Transverse colon (tissue), 4 donors: ENCODE measurements around the gene MADD.

Experiments used
- EP300 ChIP-seq: sonication (generic); formaldehyde crosslinking; IDR thresholded peaks from one replicate; pipeline ENCODE4 v1.6.1; 2017; ENCODE audit warnings: antibody characterized with exemption, low read depth
- POLR2AphosphoS5 ChIP-seq, 3 donors: sonication (generic); formaldehyde crosslinking; IDR thresholded peaks; one replicate each; pipeline ENCODE4 v1.6.1; 2016; ENCODE audit warnings: antibody characterized with exemption in 3 of 3
- TF ChIP-seq, protein P1 (sequence below), 5 experiments: fragments of 200-600 bp in 3 of 5; fragments of 450-650 bp in 2 of 5; sonication (generic) in 3 of 5; IDR thresholded peaks; 1 replicate in 2 of 5; 2 replicates in 3 of 5; pipeline ENCODE4 v1.5.1; 2016 to 2017; ENCODE audit warnings: antibody characterized with exemption in 5 of 5, inconsistent platforms in 3 of 5, mild to moderate bottlenecking in 2 of 5, moderate library complexity in 1 of 5

DNA sequence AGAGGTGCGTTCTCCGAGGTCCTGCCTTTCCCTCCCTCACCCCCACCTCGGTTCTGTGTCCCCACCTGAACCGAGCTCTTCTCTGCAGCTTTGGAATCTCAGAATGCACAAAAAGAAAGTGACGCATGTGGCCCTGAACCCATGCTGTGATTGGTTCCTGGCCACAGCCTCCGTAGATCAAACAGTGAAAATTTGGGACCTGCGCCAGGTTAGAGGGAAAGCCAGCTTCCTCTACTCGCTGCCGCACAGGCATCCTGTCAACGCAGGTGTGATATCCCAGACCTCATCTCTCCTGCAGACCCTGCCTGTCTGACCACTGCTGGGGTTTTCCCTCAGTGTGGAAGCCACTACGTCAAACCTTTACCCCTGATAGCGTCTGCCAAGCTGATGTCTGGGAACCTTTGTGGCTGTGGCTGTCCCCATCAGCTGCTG is 35.2 kb upstream of the MADD start:
- no peak for TF ChIP-seq POLR2AphosphoS5 (IDR thresholded peaks at IDR 0.05)
- TF ChIP-seq, protein P1, sequence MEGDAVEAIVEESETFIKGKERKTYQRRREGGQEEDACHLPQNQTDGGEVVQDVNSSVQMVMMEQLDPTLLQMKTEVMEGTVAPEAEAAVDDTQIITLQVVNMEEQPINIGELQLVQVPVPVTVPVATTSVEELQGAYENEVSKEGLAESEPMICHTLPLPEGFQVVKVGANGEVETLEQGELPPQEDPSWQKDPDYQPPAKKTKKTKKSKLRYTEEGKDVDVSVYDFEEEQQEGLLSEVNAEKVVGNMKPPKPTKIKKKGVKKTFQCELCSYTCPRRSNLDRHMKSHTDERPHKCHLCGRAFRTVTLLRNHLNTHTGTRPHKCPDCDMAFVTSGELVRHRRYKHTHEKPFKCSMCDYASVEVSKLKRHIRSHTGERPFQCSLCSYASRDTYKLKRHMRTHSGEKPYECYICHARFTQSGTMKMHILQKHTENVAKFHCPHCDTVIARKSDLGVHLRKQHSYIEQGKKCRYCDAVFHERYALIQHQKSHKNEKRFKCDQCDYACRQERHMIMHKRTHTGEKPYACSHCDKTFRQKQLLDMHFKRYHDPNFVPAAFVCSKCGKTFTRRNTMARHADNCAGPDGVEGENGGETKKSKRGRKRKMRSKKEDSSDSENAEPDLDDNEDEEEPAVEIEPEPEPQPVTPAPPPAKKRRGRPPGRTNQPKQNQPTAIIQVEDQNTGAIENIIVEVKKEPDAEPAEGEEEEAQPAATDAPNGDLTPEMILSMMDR (IDR thresholded peaks at IDR 0.05): no peak
- TF ChIP-seq EP300: no peak
